CD4-positive, alpha-beta memory T cell (primary cell): ENCODE data around the gene SRRM3. TPM values are rescaled to one million over a fixed set of nuclear protein-coding genes. Genes with fewer than 3 reads are reported as not detected.
A peak's percentile ranks its signal among the peaks of the same experiment; 100 is the strongest.

Experiments used
- CTCF ChIA-PET: fragments of 350-600 bp; sonication (Branson Sonifier 250); formaldehyde crosslinking; loops from one replicate; lab custom pipeline; 2021; ENCODE audit warnings: inconsistent platforms; ENCODE audit not compliant: partially characterized antibody; lab: Charles Lee
- POLR2A ChIA-PET: fragments of 350-600 bp; sonication (Branson Sonifier 250); formaldehyde crosslinking; loops from one replicate; lab custom pipeline; 2021; ENCODE audit not compliant: partially characterized antibody; lab: Charles Lee
- DNase-seq, 5 donors: peaks; one replicate each; pipeline versions ENCODE4 v3.0.0 to v3.0.0-alpha.2; 2020 to 2022; ENCODE audit warnings: mixed read lengths in 1 of 5
- H3K27ac ChIP-seq: one replicate; pipeline ENCODE4 v1.7.0; 2013; ENCODE audit warnings: low read depth, low read length
- H3K27me3 ChIP-seq: 2 replicates; pipeline ENCODE4 v1.7.0; 2013; ENCODE audit warnings: mild to moderate bottlenecking, low read length, moderate library complexity; ENCODE audit not compliant: insufficient read depth
- H3K36me3 ChIP-seq: 2 replicates; pipeline ENCODE4 v1.7.0; 2013; ENCODE audit warnings: mild to moderate bottlenecking, low read length, moderate library complexity; ENCODE audit not compliant: insufficient read depth
- H3K4me1 ChIP-seq: 2 replicates; pipeline ENCODE4 v1.7.0; 2013; ENCODE audit warnings: mild to moderate bottlenecking, low read length, moderate library complexity; ENCODE audit not compliant: insufficient read depth
- H3K4me3 ChIP-seq, 2 donors: one replicate each; pipeline ENCODE4 v1.7.0; 2013; ENCODE audit warnings: low read length in 2 of 2, mild to moderate bottlenecking in 1 of 2
- H3K9me3 ChIP-seq, 2 donors: one replicate each; pipeline ENCODE4 v1.7.0; 2013; ENCODE audit warnings: low read length in 2 of 2, control low read depth in 1 of 2; ENCODE audit not compliant: control insufficient read depth in 1 of 2
- H3K27ac Mint-ChIP-seq, 7 donors: one replicate each; pipeline ENCODE4 v1.8.0; 2020 to 2021; ENCODE audit warnings: mixed read lengths in 7 of 7, mild to moderate bottlenecking in 6 of 7, inconsistent platforms in 3 of 7, moderate library complexity in 3 of 7
- H3K27me3 Mint-ChIP-seq, 2 donors: one replicate each; pipeline ENCODE4 v1.8.0; 2020 to 2021; ENCODE audit warnings: mixed read lengths in 2 of 2
- H3K36me3 Mint-ChIP-seq, 2 donors: one replicate each; pipeline ENCODE4 v1.8.0; 2020 to 2021; ENCODE audit warnings: mixed read lengths in 2 of 2, inconsistent platforms in 1 of 2, mild to moderate bottlenecking in 1 of 2
- H3K4me1 Mint-ChIP-seq, 4 donors: one replicate each; pipeline ENCODE4 v1.8.0; 2020 to 2021; ENCODE audit warnings: mixed read lengths in 4 of 4, mild to moderate bottlenecking in 1 of 4
- H3K4me3 Mint-ChIP-seq, 8 donors: one replicate each; pipeline ENCODE4 v1.8.0; 2020 to 2021; ENCODE audit warnings: mixed read lengths in 8 of 8, mild to moderate bottlenecking in 7 of 8, moderate library complexity in 6 of 8, inconsistent platforms in 3 of 8
- H3K9me3 Mint-ChIP-seq, 8 donors: one replicate each; pipeline ENCODE4 v1.8.0; 2020 to 2021; ENCODE audit warnings: mixed read lengths in 8 of 8, mild to moderate bottlenecking in 5 of 8, inconsistent platforms in 3 of 8, moderate library complexity in 1 of 8
- intact Hi-C: fragments of 100-400 bp; cut with micrococcal nuclease; formaldehyde crosslinking; loops from one replicate; pipeline ENCODE4 v1.15.1; 2023
- polyA plus RNA-seq, 2 donors: library from polyadenylated mRNA; unstranded; fragments of 300-500 nt; fragmentation: Illumina TruSeq; gene quantifications; one replicate each; pipeline ENCODE4 v1.2.3, GENCODE V29; 2021
- total RNA-seq, 2 experiments: library from RNA; stranded (reverse); gene quantifications; one replicate each; pipeline ENCODE4 v1.2.3, GENCODE V29; 2021

The SRRM3 gene
- total and polyA plus RNA-seq, 4 experiments from 2014 or later, result not detected

DNA sequence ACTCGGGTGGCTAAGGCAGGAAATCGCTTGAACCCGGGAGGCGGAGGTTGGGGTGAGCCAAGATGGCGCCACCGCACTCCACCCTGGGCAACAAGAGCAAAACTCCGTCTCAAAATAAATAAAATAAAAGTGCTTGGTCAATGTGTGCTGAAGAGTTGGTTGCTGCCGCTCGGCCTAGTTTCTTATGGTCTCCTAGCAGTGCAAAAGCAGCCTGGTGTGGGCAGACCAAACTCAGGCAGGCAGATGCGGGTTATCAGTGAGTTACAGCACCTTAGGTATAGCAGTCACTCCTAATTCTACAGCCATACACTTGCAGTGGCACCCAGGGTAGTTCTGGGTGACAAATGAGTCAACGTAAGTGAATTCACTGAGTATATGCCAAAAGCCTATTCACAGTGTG, 123.4 kb downstream of the SRRM3 start:
- Mint-ChIP-seq H3K27ac (no peak overlapping the region), H3K27me3 (no peaks in the 10 kb centered on the region), H3K9me3 (no peaks in the 10 kb centered on the region), H3K4me3 (no peak overlapping the region), H3K4me1 (peaks cover 9 to 31% (median 24%) of the 10 kb centered on the region in 4 donors), H3K36me3 (peaks cover 24 to 33% of the 10 kb centered on the region in 2 donors)
- no peak overlapping the region for H3K27ac ChIP-seq
- POLR2A ChIA-PET, result interaction anchor here (3.7 kb wide), 1 partner anchor 34 kb away, joined by 10 read pairs; the partner anchor contains the start of gene YWHAG
- H3K9me3 ChIP-seq, result no peaks in the 10 kb centered on the region
- peaks cover 25% of the 10 kb centered on the region for H3K36me3 ChIP-seq
- DNase-seq, result no peak
- CTCF ChIA-PET, result interaction anchor here (0.9 to 1.1 kb wide), 2 partner anchors 9 to 27 kb away, joined by 3 read pairs; no protein-coding TSS in a partner anchor
- H3K4me3 ChIP-seq, result no peak overlapping the region
- intact Hi-C loops, result no loop called here
- H3K27me3 ChIP-seq, result no peaks in the 10 kb centered on the region
- peaks cover 7% of the 10 kb centered on the region for H3K4me1 ChIP-seq

DNA sequence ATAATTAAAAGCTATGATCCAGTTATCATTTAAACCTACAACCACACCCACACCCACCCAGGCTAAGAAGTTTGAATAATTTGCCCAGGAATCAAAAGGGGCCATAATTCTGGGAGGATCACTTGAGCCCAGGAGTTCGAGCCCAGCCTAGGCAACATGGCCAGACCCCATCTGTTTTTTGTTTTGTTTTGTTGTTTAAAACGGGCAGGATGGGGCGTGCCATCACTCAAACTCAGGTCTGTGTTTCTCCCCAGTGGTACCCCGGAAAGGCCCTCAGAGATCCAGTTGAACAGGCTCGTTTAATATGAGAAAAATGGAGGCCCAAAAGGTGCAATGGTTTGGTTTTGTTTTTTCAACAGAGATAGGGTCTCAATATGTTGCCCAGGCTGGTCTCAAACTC, 124.1 kb downstream of the SRRM3 start:
- no peaks in the 10 kb centered on the region for H3K27me3 ChIP-seq
- no peak overlapping the region for H3K27ac ChIP-seq
- H3K36me3 Mint-ChIP-seq, result peaks cover 29 to 40% of the 10 kb centered on the region in 2 donors
- H3K4me3 ChIP-seq, result no peak overlapping the region
- ChIA-PET CTCF (interaction anchor here (2.3 kb wide), 1 partner anchor 34 kb away, joined by 9 read pairs; no protein-coding TSS in a partner anchor), POLR2A (interaction anchor here (3.7 kb wide), 1 partner anchor 33 kb away, joined by 10 read pairs; the partner anchor contains the start of gene YWHAG)
- intact Hi-C loops, result no loop called here
- peaks cover 28% of the 10 kb centered on the region for H3K36me3 ChIP-seq
- no peak for DNase-seq
- H3K27me3 Mint-ChIP-seq, result no peaks in the 10 kb centered on the region
- peak overlapping the region in 1 of 7 donors; percentile 62 for H3K27ac Mint-ChIP-seq
- no peaks in the 10 kb centered on the region for H3K9me3 Mint-ChIP-seq
- no peak overlapping the region for H3K4me3 Mint-ChIP-seq
- no peaks in the 10 kb centered on the region for H3K9me3 ChIP-seq
- H3K4me1 ChIP-seq, result peaks cover 7% of the 10 kb centered on the region
- H3K4me1 Mint-ChIP-seq, result peaks cover 14 to 38% (median 27%) of the 10 kb centered on the region in 4 donors

DNA sequence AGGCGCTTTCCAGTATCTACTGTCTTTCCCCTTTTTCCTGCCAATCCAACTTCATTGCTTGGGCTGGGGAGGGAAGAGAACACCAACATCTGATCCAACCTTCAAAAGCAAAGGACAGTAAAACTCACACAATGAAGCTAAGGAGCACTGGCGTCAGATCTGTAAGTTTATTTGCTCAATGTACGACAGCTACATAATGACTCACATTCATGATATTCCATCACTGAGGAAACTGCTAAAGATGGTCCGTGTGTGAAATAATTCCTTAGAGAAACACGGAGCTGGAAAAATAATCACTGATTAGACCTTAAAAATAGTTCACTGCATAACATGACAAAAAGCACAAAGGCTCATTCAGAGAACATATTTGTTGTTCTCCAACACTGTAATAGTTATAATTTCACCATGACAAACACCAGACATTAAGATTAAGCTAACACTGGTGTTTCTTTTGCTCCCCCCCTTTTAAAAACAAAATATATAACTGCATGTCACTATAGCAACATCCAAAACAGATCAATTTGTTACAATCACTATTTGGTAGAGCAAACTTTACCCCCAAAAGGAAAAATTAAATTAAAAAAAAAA, 125.0 kb downstream of the SRRM3 start:
- no peaks in the 10 kb centered on the region for H3K9me3 Mint-ChIP-seq
- Histone ChIP-seq H3K9me3 (no peaks in the 10 kb centered on the region), H3K27me3 (no peaks in the 10 kb centered on the region), H3K36me3 (peaks cover 28% of the 10 kb centered on the region), H3K4me3 (no peak overlapping the region), H3K27ac (no peak overlapping the region), H3K4me1 (peaks cover 7% of the 10 kb centered on the region)
- DNase-seq, result no peak
- H3K27me3 Mint-ChIP-seq, result no peaks in the 10 kb centered on the region
- H3K27ac Mint-ChIP-seq, result peak overlapping the region in 3 of 7 donors; percentile 16 to 70 (median 59)
- H3K4me3 Mint-ChIP-seq, result no peak overlapping the region
- POLR2A ChIA-PET, result interaction anchor here (1.0 to 3.7 kb wide), 3 partner anchors 9 to 32 kb away, joined by 3 to 13 read pairs (median 10); partner anchors contain the start of gene YWHAG
- CTCF ChIA-PET, result interaction anchor here (1.0 to 2.3 kb wide), 3 partner anchors 13 to 35 kb away, joined by 3 to 9 read pairs (median 3); no protein-coding TSS in a partner anchor
- peaks cover 14 to 39% (median 29%) of the 10 kb centered on the region in 4 donors for H3K4me1 Mint-ChIP-seq
- intact Hi-C loops, result no loop called here
- H3K36me3 Mint-ChIP-seq, result peaks cover 29 to 40% of the 10 kb centered on the region in 2 donors

DNA sequence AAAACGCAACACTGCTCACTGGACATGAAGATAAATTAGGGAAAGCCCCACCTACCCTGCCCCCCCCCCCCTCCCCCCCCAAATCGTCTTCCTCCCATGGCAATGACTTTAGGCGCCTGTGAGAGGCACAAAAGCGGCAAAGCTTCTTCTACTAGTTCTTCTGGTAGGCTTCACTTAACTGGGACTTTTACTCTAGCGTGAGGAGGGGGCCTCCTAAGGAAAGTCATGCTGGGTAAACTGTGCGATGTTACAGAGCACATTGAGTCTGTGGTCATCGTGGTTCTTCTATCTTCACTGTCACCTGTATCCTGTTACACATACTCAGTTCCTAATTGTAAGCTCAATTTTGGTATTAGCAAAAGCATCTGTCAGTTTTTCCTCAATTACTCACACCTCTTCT, 125.9 kb downstream of the SRRM3 start:
- H3K27ac Mint-ChIP-seq, result peak overlapping the region in 3 of 7 donors; percentile 59 to 70 (median 66)
- Histone ChIP-seq H3K9me3 (no peaks in the 10 kb centered on the region), H3K36me3 (peaks cover 35% of the 10 kb centered on the region), H3K4me1 (peaks cover 7% of the 10 kb centered on the region), H3K4me3 (no peak overlapping the region), H3K27ac (no peak overlapping the region), H3K27me3 (no peaks in the 10 kb centered on the region)
- H3K27me3 Mint-ChIP-seq, result no peaks in the 10 kb centered on the region
- peaks cover 29 to 45% of the 10 kb centered on the region in 2 donors for H3K36me3 Mint-ChIP-seq
- H3K9me3 Mint-ChIP-seq, result no peaks in the 10 kb centered on the region
- POLR2A ChIA-PET, result interaction anchor here (1.0 to 3.7 kb wide), 3 partner anchors 9 to 32 kb away, joined by 3 to 13 read pairs (median 10); partner anchors contain the start of gene YWHAG
- DNase-seq, result no peak
- H3K4me3 Mint-ChIP-seq, result no peak overlapping the region
- intact Hi-C loops, result no loop called here
- H3K4me1 Mint-ChIP-seq, result peaks cover 19 to 47% (median 35%) of the 10 kb centered on the region in 4 donors
- CTCF ChIA-PET, result interaction anchor here (0.8 to 2.3 kb wide), 4 partner anchors 9 to 36 kb away, joined by 3 to 9 read pairs (median 4); no protein-coding TSS in a partner anchor

DNA sequence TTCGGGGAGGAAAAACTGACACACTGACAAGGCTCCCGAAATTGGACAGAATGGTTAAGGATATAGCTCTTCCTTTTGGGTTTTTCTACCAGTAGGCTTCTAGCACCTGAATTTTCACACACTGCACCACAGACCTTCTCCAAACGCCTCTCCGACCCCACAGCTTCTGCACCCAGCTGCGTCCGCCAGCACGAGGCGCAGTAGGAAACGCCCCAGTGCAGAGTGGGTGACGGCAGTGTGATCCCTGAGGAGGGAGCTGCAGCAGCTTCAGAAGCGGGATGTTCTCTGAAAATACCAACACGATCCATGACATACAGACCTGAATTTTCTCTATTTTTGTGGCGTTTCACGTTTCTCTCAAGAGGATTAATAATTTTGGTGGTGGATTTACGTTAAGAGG, 126.7 kb downstream of the SRRM3 start:
- H3K4me1 Mint-ChIP-seq, result peaks cover 22 to 52% (median 37%) of the 10 kb centered on the region in 4 donors
- Histone ChIP-seq H3K27ac (no peak overlapping the region), H3K27me3 (no peaks in the 10 kb centered on the region), H3K4me3 (no peak overlapping the region), H3K9me3 (no peaks in the 10 kb centered on the region), H3K4me1 (peaks cover 8% of the 10 kb centered on the region), H3K36me3 (peaks cover 35% of the 10 kb centered on the region)
- peaks cover 31 to 48% of the 10 kb centered on the region in 2 donors for H3K36me3 Mint-ChIP-seq
- no peaks in the 10 kb centered on the region for H3K27me3 Mint-ChIP-seq
- peak overlapping the region in 3 of 7 donors; percentile 9 to 59 (median 42) for H3K27ac Mint-ChIP-seq
- H3K4me3 Mint-ChIP-seq, result no peak overlapping the region
- H3K9me3 Mint-ChIP-seq, result no peaks in the 10 kb centered on the region
- DNase-seq, result no peak
- intact Hi-C loops, result no loop called here
- ChIA-PET CTCF (interaction anchor here (1.2 to 1.4 kb wide), 2 partner anchors 10 to 14 kb away, joined by 3 to 4 read pairs; no protein-coding TSS in a partner anchor), POLR2A (interaction anchor here (2.1 to 3.7 kb wide), 2 partner anchors 10 to 31 kb away, joined by 10 to 13 read pairs; partner anchors contain the start of gene YWHAG)

GRCh38 chr7:76329479-76329878, 127.8 kb downstream of the SRRM3 start:
- no peaks in the 10 kb centered on the region for H3K27me3 ChIP-seq
- H3K4me3 ChIP-seq, result no peak overlapping the region
- H3K4me3 Mint-ChIP-seq, result no peak overlapping the region
- peaks cover 24 to 56% (median 43%) of the 10 kb centered on the region in 4 donors for H3K4me1 Mint-ChIP-seq
- H3K9me3 Mint-ChIP-seq, result no peaks in the 10 kb centered on the region
- intact Hi-C loops, result no loop called here
- no peaks in the 10 kb centered on the region for H3K9me3 ChIP-seq
- peaks cover 35% of the 10 kb centered on the region for H3K36me3 ChIP-seq
- CTCF ChIA-PET, result no interaction called here
- H3K27me3 Mint-ChIP-seq, result no peaks in the 10 kb centered on the region
- peaks cover 14% of the 10 kb centered on the region for H3K4me1 ChIP-seq
- no peak for DNase-seq
- POLR2A ChIA-PET, result no interaction called here
- no peak overlapping the region for H3K27ac ChIP-seq
- peaks cover 35 to 52% of the 10 kb centered on the region in 2 donors for H3K36me3 Mint-ChIP-seq
- H3K27ac Mint-ChIP-seq, result peak overlapping the region in 3 of 7 donors; percentile 36 to 74 (median 42)

DNA sequence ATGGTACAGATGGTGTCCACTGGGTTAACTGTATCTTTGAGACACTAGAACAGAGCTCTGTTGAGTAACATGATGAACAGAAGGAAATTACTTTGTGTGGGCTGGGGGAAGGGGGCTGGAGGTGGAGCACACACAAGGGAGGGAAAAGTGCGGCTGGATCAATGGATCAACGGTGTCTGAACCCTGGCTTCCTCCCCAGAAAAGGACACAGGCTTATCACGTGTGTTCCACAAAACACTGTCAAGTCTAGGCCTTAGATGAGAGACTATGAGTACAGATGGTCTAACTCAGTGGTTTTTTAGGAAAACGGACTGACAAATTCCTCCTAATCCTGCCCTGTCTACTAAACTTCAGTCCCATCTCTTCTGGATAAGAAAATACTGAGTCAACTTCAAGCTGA, 128.6 kb downstream of the SRRM3 start:
- peaks cover 35 to 51% of the 10 kb centered on the region in 2 donors for H3K36me3 Mint-ChIP-seq
- peak overlapping the region in 3 of 7 donors; percentile 2 to 74 (median 18) for H3K27ac Mint-ChIP-seq
- Histone ChIP-seq H3K4me1 (peaks cover 14% of the 10 kb centered on the region), H3K4me3 (no peak overlapping the region), H3K27ac (no peak overlapping the region), H3K9me3 (no peaks in the 10 kb centered on the region), H3K36me3 (peaks cover 35% of the 10 kb centered on the region), H3K27me3 (no peaks in the 10 kb centered on the region)
- ChIA-PET CTCF (interaction anchor here (1.3 kb wide), 1 partner anchor 15 kb away, joined by 3 read pairs; no protein-coding TSS in a partner anchor), POLR2A (interaction anchor here (1.5 kb wide), 1 partner anchor 9 kb away, joined by 4 read pairs; no protein-coding TSS in a partner anchor)
- no peaks in the 10 kb centered on the region for H3K27me3 Mint-ChIP-seq
- intact Hi-C loops, result no loop called here
- DNase-seq, result no peak
- H3K9me3 Mint-ChIP-seq, result no peaks in the 10 kb centered on the region
- H3K4me3 Mint-ChIP-seq, result no peak overlapping the region
- H3K4me1 Mint-ChIP-seq, result peaks cover 24 to 56% (median 43%) of the 10 kb centered on the region in 4 donors
